ENCODE results near the gene PKDCC. TPM values are rescaled to one million over a fixed set of nuclear protein-coding genes. Genes with fewer than 3 reads are reported as not detected.

PKDCC gene
- total RNA-seq, 1 experiment from 2014 or later, result 14.8 TPM

DNA sequence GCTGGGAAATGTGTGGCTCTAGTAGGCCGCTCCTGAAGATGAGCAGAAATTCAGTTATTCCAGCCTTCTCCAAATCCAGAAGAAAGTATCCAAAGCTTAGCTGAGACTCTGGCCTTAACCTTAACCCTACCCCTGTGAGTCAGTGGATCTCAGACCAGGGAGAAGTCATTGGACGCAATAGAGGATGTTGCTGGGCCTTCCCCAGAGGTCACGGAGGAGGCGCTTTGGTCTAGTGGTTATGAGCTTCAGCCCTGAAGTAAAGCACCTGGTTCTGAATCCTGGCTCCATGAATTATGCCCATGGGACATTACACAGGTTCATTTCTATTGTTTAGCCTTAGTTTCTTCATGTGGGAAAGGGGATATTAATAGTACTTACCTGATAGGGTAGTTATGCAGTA lies 24.0 kb downstream of the PKDCC start:
- ChIA-PET CTCF (interaction anchor here (0.7 kb wide), 1 partner anchor 15 kb away, joined by 4 read pairs; no protein-coding TSS in a partner anchor), POLR2A (no interaction called here)
- no peak for TF ChIP-seq SIN3A (IDR thresholded peaks at IDR 0.05; ENCODE audit: borderline replicate concordance, insufficient read depth, low read depth, low read length)
- no peak for TF ChIP-seq REST (IDR thresholded peaks at IDR 0.05; ENCODE audit: insufficient read depth in 1 of 2, low read depth in 2 of 2, low read length in 1 of 2)
- no peak for TF ChIP-seq TCF7L2 (IDR thresholded peaks at IDR 0.05; ENCODE audit: low read depth, low read length)
- TF ChIP-seq CTCF (IDR thresholded peaks at IDR 0.05), result no peak
- TF ChIP-seq POLR2AphosphoS5 (IDR thresholded peaks at IDR 0.05; ENCODE audit: low read depth, low read length), result no peak
- no TSS peak for BruUV-seq (replicated peaks)
- in situ Hi-C loops (cut with HindIII; ENCODE audit: low pct_unique_long_range_greater_than_20kb, low sequenced_read_pairs), result no loop called here
- H3K27me3 ChIP-seq (ENCODE audit: control insufficient read depth, insufficient read depth, low read length), result no peaks in the 10 kb centered on the region
- H3K4me1 ChIP-seq (ENCODE audit: control insufficient read depth, insufficient read depth, low read length), result no peaks in the 10 kb centered on the region
- ATAC-seq (no peak), DNase-seq (ENCODE audit: low read depth, low spot score) (no peak)
- intact Hi-C loops (cut with micrococcal nuclease; ENCODE audit: unreplicated experiment), result no loop called here
- H3K36me3 ChIP-seq (ENCODE audit: control insufficient read depth, insufficient read depth, low read length), result no peaks in the 10 kb centered on the region
- H3K27ac ChIP-seq (ENCODE audit: low read length), result no peak overlapping the region
- no peaks in the 10 kb centered on the region for H3K9me3 ChIP-seq (ENCODE audit: control insufficient read depth, insufficient read depth, low read depth, low read length)
- no peak overlapping the region for H3K4me3 ChIP-seq (ENCODE audit: low read depth in 2 of 2, low read length in 2 of 2)

- in situ Hi-C loops (cut with HindIII; ENCODE audit: low pct_unique_long_range_greater_than_20kb, low sequenced_read_pairs), result no loop called here
- Histone ChIP-seq H3K27ac (ENCODE audit: low read length) (no peak overlapping the region), H3K4me1 (ENCODE audit: control insufficient read depth, insufficient read depth, low read length) (no peaks in the 10 kb centered on the region), H3K36me3 (ENCODE audit: control insufficient read depth, insufficient read depth, low read length) (no peaks in the 10 kb centered on the region), H3K27me3 (ENCODE audit: control insufficient read depth, insufficient read depth, low read length) (no peaks in the 10 kb centered on the region), H3K4me3 (ENCODE audit: low read depth in 2 of 2, low read length in 2 of 2) (no peak overlapping the region), H3K9me3 (ENCODE audit: control insufficient read depth, insufficient read depth, low read depth, low read length) (no peaks in the 10 kb centered on the region)
- TF ChIP-seq POLR2AphosphoS5 (IDR thresholded peaks at IDR 0.05; ENCODE audit: low read depth, low read length), result no peak
- no peak for TF ChIP-seq REST (IDR thresholded peaks at IDR 0.05; ENCODE audit: insufficient read depth in 1 of 2, low read depth in 2 of 2, low read length in 1 of 2)
- no peak for TF ChIP-seq CTCF (IDR thresholded peaks at IDR 0.05)
- no peak for TF ChIP-seq SIN3A (IDR thresholded peaks at IDR 0.05; ENCODE audit: borderline replicate concordance, insufficient read depth, low read depth, low read length)
- no peak for DNase-seq (ENCODE audit: low read depth, low spot score)
- ChIA-PET POLR2A (no interaction called here), CTCF (interaction anchor here (1.1 kb wide), 1 partner anchor 10 kb away, joined by 3 read pairs; no protein-coding TSS in a partner anchor)
- intact Hi-C loops (cut with micrococcal nuclease; ENCODE audit: unreplicated experiment), result no loop called here
- no peak for ATAC-seq
- no TSS peak for BruUV-seq (replicated peaks)
These were observed 24.7 kb downstream of the PKDCC start for GRCh38 chr2:42072349-42073118.

All from Panc1 (cell line).